T-helper 2 cell treated with Interferon-gamma antibody and Interleukin-4, amounts not matched to agents 100 ng/mL and 5 ng/mL, for 36 hours (primary cell): ENCODE data around the gene ATXN2. TPM values are rescaled to one million over a fixed set of nuclear protein-coding genes. Genes with fewer than 3 reads are reported as not detected.

Experiments used
- intact Hi-C: fragments of 100-400 bp; cut with micrococcal nuclease; formaldehyde crosslinking; loops from one replicate; pipeline ENCODE4 v1.15.1; 2023
- total RNA-seq: library from RNA; stranded (reverse); gene quantifications from 2 replicates; pipeline ENCODE4 v1.2.3, GENCODE V29; 2022

Gene ATXN2
- total RNA-seq, 1 donor from 2014 or later: 43.7 TPM

GRCh38 chr12:111440631-111441030 lies 158.5 kb downstream of the ATXN2 start:
- intact Hi-C loops: no loop called here

- intact Hi-C loops: no loop called here
These were observed 159.0 kb downstream of the ATXN2 start for GRCh38 chr12:111440152-111440551.

GRCh38 chr12:111439657-111440151 lies 159.4 kb downstream of the ATXN2 start:
- intact Hi-C loops: no loop called here

GRCh38 chr12:111438481-111438880 lies 160.6 kb downstream of the ATXN2 start:
- intact Hi-C loops: no loop called here

- intact Hi-C loops: no loop called here
These were observed 161.2 kb downstream of the ATXN2 start for GRCh38 chr12:111437816-111438454.

- intact Hi-C loops: no loop called here
These were observed 162.3 kb downstream of the ATXN2 start for GRCh38 chr12:111436811-111437210.

GRCh38 chr12:111436266-111436665 lies 162.8 kb downstream of the ATXN2 start:
- intact Hi-C loops: no loop called here

GRCh38 chr12:111435661-111436201 lies 163.4 kb downstream of the ATXN2 start:
- intact Hi-C loops: loop anchor here (1.0 kb wide), 1 partner anchor 9 kb away; no protein-coding TSS in a partner anchor

- intact Hi-C loops: loop anchor here (1.0 kb wide), 1 partner anchor 9 kb away; no protein-coding TSS in a partner anchor
These were observed 164.3 kb downstream of the ATXN2 start for GRCh38 chr12:111434680-111435338.

GRCh38 chr12:111434049-111434448 lies 165.1 kb downstream of the ATXN2 start:
- intact Hi-C loops: no loop called here

- intact Hi-C loops: no loop called here
These were observed 167.3 kb downstream of the ATXN2 start for GRCh38 chr12:111431772-111432171.

GRCh38 chr12:111430433-111431353 lies 168.4 kb downstream of the ATXN2 start:
- intact Hi-C loops: loop anchor here (1.0 kb wide), 2 partner anchors 15 to 25 kb away; partner anchors contain the start of gene SH2B3

- intact Hi-C loops: loop anchor here (1.0 kb wide), 2 partner anchors 15 to 25 kb away; partner anchors contain the start of gene SH2B3
These were observed 169.2 kb downstream of the ATXN2 start for GRCh38 chr12:111429828-111430432.

- intact Hi-C loops: no loop called here
These were observed 170.4 kb downstream of the ATXN2 start for GRCh38 chr12:111428728-111429175.

GRCh38 chr12:111428081-111428727 lies 170.9 kb downstream of the ATXN2 start:
- intact Hi-C loops: no loop called here

GRCh38 chr12:111427417-111428074 lies 171.6 kb downstream of the ATXN2 start:
- intact Hi-C loops: no loop called here

- intact Hi-C loops: loop anchor here (1.0 kb wide), 1 partner anchor 17 kb away; no protein-coding TSS in a partner anchor
These were observed 172.6 kb downstream of the ATXN2 start for GRCh38 chr12:111426344-111427185.

- intact Hi-C loops: loop anchor here (1.0 kb wide), 1 partner anchor 16 kb away; no protein-coding TSS in a partner anchor
These were observed 173.5 kb downstream of the ATXN2 start for GRCh38 chr12:111425655-111426054.
